ENCODE measurements around the gene PLEKHH2. TPM values are rescaled to one million over a fixed set of nuclear protein-coding genes. Genes with fewer than 3 reads are reported as not detected.
A peak's percentile ranks its signal among the peaks of the same experiment; 100 is the strongest.

The PLEKHH2 gene
- total and polyA plus RNA-seq, 4 donors, result 2.5 to 311 (median 18.3) TPM

DNA sequence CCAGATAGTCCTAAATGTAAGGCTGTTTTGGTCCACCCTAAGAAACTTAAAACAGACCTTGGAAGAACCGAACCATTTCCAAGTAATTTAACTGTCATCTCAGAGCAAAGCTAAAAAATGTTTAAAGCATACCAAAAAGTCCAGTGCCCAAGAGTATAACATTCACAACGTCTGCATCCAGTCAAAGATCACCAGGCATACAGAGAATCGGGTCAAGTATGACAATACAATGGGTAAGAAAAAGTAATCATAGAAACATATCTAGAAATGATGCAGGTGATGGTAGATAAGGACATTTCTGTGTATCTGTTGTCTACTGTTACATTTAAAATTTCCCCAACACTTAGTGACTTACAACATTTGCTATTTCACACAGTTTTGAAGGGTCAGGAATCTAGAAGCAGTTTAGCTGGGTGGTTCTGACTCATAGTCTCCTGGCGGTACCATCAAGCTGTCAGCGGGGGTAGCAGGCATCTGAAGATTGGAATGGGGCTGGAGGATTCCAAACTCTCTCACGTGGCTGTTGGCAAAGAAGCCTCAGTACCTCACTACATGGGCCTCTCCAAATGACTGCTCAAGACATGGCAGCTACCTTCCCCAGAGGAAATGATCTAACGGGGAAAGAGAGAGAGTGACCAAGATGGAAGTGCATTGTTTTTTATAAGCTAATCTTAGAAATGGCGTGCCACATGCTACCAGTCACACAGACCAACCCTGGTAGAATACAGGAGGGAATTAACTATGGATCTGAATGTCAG is 100.2 kb downstream of the PLEKHH2 start:
- H3K9ac ChIP-seq (ENCODE audit: insufficient read depth in 1 of 2, low read length in 2 of 2), result no peak overlapping the region
- TF ChIP-seq, protein P1, sequence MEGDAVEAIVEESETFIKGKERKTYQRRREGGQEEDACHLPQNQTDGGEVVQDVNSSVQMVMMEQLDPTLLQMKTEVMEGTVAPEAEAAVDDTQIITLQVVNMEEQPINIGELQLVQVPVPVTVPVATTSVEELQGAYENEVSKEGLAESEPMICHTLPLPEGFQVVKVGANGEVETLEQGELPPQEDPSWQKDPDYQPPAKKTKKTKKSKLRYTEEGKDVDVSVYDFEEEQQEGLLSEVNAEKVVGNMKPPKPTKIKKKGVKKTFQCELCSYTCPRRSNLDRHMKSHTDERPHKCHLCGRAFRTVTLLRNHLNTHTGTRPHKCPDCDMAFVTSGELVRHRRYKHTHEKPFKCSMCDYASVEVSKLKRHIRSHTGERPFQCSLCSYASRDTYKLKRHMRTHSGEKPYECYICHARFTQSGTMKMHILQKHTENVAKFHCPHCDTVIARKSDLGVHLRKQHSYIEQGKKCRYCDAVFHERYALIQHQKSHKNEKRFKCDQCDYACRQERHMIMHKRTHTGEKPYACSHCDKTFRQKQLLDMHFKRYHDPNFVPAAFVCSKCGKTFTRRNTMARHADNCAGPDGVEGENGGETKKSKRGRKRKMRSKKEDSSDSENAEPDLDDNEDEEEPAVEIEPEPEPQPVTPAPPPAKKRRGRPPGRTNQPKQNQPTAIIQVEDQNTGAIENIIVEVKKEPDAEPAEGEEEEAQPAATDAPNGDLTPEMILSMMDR (IDR thresholded peaks at IDR 0.05; ENCODE audit: control extremely low read depth, extremely low read depth), result no peak
- no peaks in the 10 kb centered on the region for H3K9me3 ChIP-seq (ENCODE audit: control insufficient read depth in 4 of 4, insufficient read depth in 3 of 4, low read length in 3 of 4)
- H3K27me3 ChIP-seq (ENCODE audit: control insufficient read depth in 3 of 3, insufficient read depth in 3 of 3, low read length in 2 of 3), result no peaks in the 10 kb centered on the region
- ATAC-seq (ENCODE audit: insufficient read depth, low FRiP score) (peak; percentile 19), DNase-seq (no peak)
- WGBS, 2 donors, result 75 to 82% methylated on average over 8 of the region's 8 CpGs
- no peaks in the 10 kb centered on the region for H3K4me1 ChIP-seq (ENCODE audit: control insufficient read depth in 5 of 5, insufficient read depth in 5 of 5, low read length in 5 of 5)
- H3K4me3 ChIP-seq, result no peak overlapping the region
- H3K36me3 ChIP-seq (ENCODE audit: control insufficient read depth in 4 of 4, insufficient read depth in 4 of 4, low read length in 4 of 4), result peaks cover 0 to 58% (median 16%) of the 10 kb centered on the region in 4 donors
- H3K27ac ChIP-seq (ENCODE audit: low read depth in 1 of 2, low read length in 1 of 2), result no peak overlapping the region

DNA sequence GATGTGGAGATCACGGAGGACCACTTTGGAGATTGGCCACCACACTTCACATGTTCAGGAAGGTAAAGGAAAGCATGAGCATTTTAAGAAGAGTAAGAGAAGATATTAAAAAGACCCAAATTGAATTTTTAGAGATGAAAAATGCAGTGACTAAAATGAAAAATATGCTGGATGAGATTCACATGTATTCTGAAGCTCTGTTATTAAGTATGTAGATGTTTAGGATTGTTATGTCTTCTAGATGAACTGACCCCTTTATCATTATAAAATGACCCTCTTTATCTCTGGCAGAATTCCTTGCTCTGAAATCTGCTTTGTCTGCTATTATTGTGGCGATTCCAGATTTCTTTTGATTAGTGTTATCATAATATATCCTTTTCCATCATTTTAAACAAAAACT is 100.8 kb downstream of the PLEKHH2 start:
- Histone ChIP-seq H3K9me3 (ENCODE audit: control insufficient read depth in 4 of 4, insufficient read depth in 3 of 4, low read length in 3 of 4) (no peaks in the 10 kb centered on the region), H3K36me3 (ENCODE audit: control insufficient read depth in 4 of 4, insufficient read depth in 4 of 4, low read length in 4 of 4) (peaks cover 0 to 56% (median 18%) of the 10 kb centered on the region in 4 donors), H3K27me3 (ENCODE audit: control insufficient read depth in 3 of 3, insufficient read depth in 3 of 3, low read length in 2 of 3) (no peaks in the 10 kb centered on the region), H3K9ac (ENCODE audit: insufficient read depth in 1 of 2, low read length in 2 of 2) (peak overlapping the region in 1 of 2 donors; percentile 1), H3K4me3 (no peak overlapping the region), H3K27ac (ENCODE audit: low read depth in 1 of 2, low read length in 1 of 2) (no peak overlapping the region), H3K4me1 (ENCODE audit: control insufficient read depth in 5 of 5, insufficient read depth in 5 of 5, low read length in 5 of 5) (no peaks in the 10 kb centered on the region)
- TF ChIP-seq, protein P1 (IDR thresholded peaks at IDR 0.05; ENCODE audit: control extremely low read depth, extremely low read depth), result no peak
- 88 to 89% methylated on average over 2 of the region's 2 CpGs for WGBS, 2 donors
- ATAC-seq (ENCODE audit: insufficient read depth, low FRiP score), result no peak
- no peak for DNase-seq

DNA sequence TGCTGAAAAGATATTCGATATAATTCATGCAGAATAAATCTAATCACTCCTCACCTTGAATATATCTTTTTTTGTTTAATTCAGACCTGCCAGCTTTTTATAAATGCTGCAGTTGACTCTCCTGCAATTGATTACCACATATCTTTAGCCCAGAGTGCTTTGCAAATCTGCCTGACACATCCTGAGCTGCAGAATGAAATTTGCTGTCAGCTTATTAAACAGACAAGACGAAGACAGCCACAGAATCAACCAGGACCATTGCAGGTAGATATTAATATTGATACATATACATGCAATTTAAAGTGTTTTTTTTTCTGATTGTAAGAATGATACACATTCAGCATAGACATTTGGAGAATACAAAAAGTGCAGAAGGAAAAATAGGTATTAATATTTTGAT is 101.2 kb downstream of the PLEKHH2 start:
- Histone ChIP-seq H3K27ac (ENCODE audit: low read depth in 1 of 2, low read length in 1 of 2) (no peak overlapping the region), H3K9ac (ENCODE audit: insufficient read depth in 1 of 2, low read length in 2 of 2) (peak overlapping the region in 1 of 2 donors; percentile 1), H3K36me3 (ENCODE audit: control insufficient read depth in 4 of 4, insufficient read depth in 4 of 4, low read length in 4 of 4) (peaks cover 0 to 60% (median 20%) of the 10 kb centered on the region in 4 donors), H3K4me1 (ENCODE audit: control insufficient read depth in 5 of 5, insufficient read depth in 5 of 5, low read length in 5 of 5) (no peaks in the 10 kb centered on the region), H3K27me3 (ENCODE audit: control insufficient read depth in 3 of 3, insufficient read depth in 3 of 3, low read length in 2 of 3) (no peaks in the 10 kb centered on the region), H3K4me3 (no peak overlapping the region), H3K9me3 (ENCODE audit: control insufficient read depth in 4 of 4, insufficient read depth in 3 of 4, low read length in 3 of 4) (no peaks in the 10 kb centered on the region)
- 87 to 89% methylated on average over 2 of the region's 2 CpGs for WGBS, 2 donors
- TF ChIP-seq, protein P1 (IDR thresholded peaks at IDR 0.05; ENCODE audit: control extremely low read depth, extremely low read depth), result no peak
- ATAC-seq (ENCODE audit: insufficient read depth, low FRiP score) (no peak), DNase-seq (no peak)

Measured in lung (tissue), 12 donors.